ENCODE measurements around the gene UBE2N.
A peak's percentile ranks its signal among the peaks of the same experiment; 100 is the strongest.

The UBE2N gene

DNA sequence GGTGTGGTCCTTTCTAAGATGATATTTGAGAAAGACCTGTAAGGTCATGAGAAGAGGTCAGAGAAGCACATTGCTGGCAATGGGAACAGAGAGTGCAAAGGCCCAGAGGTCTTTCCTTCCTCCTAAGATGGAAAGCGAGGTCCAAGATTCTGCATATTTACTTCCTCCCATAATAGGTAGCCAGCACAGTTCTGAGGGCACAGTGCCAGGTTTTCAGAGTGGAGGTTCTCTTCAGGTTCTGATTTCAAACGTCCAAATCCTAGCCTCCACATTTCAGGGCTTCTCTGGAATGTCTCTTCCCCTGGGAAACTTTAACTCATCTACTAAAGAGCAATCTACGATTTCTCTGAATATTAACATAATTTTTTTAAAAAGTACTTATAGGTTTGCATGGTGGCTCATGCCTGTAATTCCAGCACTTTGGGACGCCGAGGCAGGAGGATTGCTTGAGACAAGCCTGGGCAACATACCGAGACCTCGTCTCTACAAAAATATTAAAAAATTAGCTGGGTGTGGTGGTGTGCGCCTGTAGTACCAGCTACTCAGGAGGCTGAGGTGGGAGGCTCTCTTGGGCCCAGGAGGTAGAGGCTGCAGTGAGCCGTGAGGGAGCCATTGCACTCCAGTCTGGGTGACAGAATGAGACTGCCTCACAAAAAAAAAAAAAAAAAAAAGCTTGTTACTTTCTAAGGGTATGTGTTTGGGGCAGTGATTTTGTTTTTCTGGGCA is 25.0 kb upstream of the UBE2N start:
- H3K4me3 ChIP-seq (replicated peaks; ENCODE audit: insufficient read depth, low read length): peak overlapping the region; percentile 62; the same call in 1 of the 2 replicates
- DNase-seq (ENCODE audit: low read depth in 1 of 2, low spot score in 1 of 2): no peak
- H3K27me3 ChIP-seq (ENCODE audit: insufficient read depth, poor library complexity, severe bottlenecking): no peaks in the 10 kb centered on the region
- H3K27ac ChIP-seq (replicated peaks): peak overlapping the region; percentile 91
- no peak for TF ChIP-seq POLR2AphosphoS5 (IDR thresholded peaks at IDR 0.05; ENCODE audit: low read depth)
- TF ChIP-seq, protein P1, sequence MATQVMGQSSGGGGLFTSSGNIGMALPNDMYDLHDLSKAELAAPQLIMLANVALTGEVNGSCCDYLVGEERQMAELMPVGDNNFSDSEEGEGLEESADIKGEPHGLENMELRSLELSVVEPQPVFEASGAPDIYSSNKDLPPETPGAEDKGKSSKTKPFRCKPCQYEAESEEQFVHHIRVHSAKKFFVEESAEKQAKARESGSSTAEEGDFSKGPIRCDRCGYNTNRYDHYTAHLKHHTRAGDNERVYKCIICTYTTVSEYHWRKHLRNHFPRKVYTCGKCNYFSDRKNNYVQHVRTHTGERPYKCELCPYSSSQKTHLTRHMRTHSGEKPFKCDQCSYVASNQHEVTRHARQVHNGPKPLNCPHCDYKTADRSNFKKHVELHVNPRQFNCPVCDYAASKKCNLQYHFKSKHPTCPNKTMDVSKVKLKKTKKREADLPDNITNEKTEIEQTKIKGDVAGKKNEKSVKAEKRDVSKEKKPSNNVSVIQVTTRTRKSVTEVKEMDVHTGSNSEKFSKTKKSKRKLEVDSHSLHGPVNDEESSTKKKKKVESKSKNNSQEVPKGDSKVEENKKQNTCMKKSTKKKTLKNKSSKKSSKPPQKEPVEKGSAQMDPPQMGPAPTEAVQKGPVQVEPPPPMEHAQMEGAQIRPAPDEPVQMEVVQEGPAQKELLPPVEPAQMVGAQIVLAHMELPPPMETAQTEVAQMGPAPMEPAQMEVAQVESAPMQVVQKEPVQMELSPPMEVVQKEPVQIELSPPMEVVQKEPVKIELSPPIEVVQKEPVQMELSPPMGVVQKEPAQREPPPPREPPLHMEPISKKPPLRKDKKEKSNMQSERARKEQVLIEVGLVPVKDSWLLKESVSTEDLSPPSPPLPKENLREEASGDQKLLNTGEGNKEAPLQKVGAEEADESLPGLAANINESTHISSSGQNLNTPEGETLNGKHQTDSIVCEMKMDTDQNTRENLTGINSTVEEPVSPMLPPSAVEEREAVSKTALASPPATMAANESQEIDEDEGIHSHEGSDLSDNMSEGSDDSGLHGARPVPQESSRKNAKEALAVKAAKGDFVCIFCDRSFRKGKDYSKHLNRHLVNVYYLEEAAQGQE (IDR thresholded peaks at IDR 0.05; ENCODE audit: insufficient replicate concordance, low read depth): no peak

DNA sequence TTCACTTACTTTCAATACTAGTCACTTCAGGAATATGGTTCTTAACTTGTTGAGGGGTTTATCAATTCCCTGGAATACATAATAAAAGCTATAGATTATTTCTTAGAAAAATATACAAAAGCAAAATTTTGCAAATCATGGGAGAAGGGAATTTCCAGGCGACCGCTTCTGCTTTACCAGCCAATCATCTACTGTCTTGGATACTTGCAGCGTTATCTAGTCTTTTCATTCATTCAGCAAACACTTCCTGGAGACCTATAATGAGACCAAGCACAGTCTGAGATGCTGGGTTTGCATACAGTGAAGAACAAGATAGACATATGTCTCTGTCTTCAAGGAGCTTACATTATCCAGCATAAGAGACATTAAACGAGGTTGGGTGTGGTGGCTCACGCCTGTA is 24.1 kb upstream of the UBE2N start:
- no peak for TF ChIP-seq POLR2AphosphoS5 (IDR thresholded peaks at IDR 0.05; ENCODE audit: low read depth)
- no peak for TF ChIP-seq GABPA (IDR thresholded peaks at IDR 0.05; ENCODE audit: low read depth)
- TF ChIP-seq, protein P2, sequence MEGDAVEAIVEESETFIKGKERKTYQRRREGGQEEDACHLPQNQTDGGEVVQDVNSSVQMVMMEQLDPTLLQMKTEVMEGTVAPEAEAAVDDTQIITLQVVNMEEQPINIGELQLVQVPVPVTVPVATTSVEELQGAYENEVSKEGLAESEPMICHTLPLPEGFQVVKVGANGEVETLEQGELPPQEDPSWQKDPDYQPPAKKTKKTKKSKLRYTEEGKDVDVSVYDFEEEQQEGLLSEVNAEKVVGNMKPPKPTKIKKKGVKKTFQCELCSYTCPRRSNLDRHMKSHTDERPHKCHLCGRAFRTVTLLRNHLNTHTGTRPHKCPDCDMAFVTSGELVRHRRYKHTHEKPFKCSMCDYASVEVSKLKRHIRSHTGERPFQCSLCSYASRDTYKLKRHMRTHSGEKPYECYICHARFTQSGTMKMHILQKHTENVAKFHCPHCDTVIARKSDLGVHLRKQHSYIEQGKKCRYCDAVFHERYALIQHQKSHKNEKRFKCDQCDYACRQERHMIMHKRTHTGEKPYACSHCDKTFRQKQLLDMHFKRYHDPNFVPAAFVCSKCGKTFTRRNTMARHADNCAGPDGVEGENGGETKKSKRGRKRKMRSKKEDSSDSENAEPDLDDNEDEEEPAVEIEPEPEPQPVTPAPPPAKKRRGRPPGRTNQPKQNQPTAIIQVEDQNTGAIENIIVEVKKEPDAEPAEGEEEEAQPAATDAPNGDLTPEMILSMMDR (IDR thresholded peaks at IDR 0.05; ENCODE audit: insufficient read depth, low read length): no peak
- no peak for TF ChIP-seq SPI1 (IDR thresholded peaks at IDR 0.05; ENCODE audit: borderline replicate concordance, low read depth)
- TF ChIP-seq, protein P1 (IDR thresholded peaks at IDR 0.05; ENCODE audit: insufficient replicate concordance, low read depth): no peak
- H3K4me3 ChIP-seq (replicated peaks; ENCODE audit: insufficient read depth, low read length): no peak overlapping the region
- DNase-seq (ENCODE audit: low read depth in 1 of 2, low spot score in 1 of 2): no peak
- H3K27me3 ChIP-seq (ENCODE audit: insufficient read depth, poor library complexity, severe bottlenecking): no peaks in the 10 kb centered on the region
- H3K27ac ChIP-seq (replicated peaks): no peak overlapping the region

DNA sequence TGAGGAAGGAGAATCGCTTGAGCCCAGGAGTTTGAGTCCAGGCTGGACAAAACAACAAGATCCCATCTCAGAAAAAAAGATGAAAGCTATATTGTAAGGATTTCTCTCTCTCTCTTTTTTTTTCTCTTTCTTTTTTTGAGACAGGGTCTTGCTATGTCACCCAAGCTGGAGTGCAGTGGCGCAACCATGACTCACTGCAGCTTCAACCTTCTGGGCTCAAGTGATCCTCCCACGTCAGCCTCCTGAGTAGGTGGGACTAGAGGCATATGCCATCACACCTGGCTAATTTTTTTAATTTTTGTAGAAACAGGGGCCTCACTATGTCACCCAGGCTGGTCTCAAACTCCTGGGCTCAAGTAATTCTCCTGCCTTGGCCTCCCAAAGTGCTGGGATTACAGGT is 19.8 kb upstream of the UBE2N start:
- Histone ChIP-seq H3K4me3 (replicated peaks; ENCODE audit: insufficient read depth, low read length) (no peak overlapping the region), H3K27ac (replicated peaks) (peak overlapping the region; percentile 8; the same call in 1 of the 2 replicates), H3K27me3 (ENCODE audit: insufficient read depth, poor library complexity, severe bottlenecking) (no peaks in the 10 kb centered on the region)
- peak in 1 of 2 experiments; percentile 56 for DNase-seq (ENCODE audit: low read depth in 1 of 2, low spot score in 1 of 2)
- TF ChIP-seq, protein P2 (IDR thresholded peaks at IDR 0.05; ENCODE audit: insufficient read depth, low read length): no peak
- no peak for TF ChIP-seq GABPA (IDR thresholded peaks at IDR 0.05; ENCODE audit: low read depth)
- TF ChIP-seq, protein P1 (IDR thresholded peaks at IDR 0.05; ENCODE audit: insufficient replicate concordance, low read depth): no peak
- no peak for TF ChIP-seq SPI1 (IDR thresholded peaks at IDR 0.05; ENCODE audit: borderline replicate concordance, low read depth)
- TF ChIP-seq POLR2AphosphoS5 (IDR thresholded peaks at IDR 0.05; ENCODE audit: low read depth): no peak
